ENCODE results near the gene LIN7C. TPM values are rescaled to one million over a fixed set of nuclear protein-coding genes. Genes with fewer than 3 reads are reported as not detected.

The LIN7C gene
- total RNA-seq, 1 experiment from 2014 or later, result 39.8 TPM

DNA sequence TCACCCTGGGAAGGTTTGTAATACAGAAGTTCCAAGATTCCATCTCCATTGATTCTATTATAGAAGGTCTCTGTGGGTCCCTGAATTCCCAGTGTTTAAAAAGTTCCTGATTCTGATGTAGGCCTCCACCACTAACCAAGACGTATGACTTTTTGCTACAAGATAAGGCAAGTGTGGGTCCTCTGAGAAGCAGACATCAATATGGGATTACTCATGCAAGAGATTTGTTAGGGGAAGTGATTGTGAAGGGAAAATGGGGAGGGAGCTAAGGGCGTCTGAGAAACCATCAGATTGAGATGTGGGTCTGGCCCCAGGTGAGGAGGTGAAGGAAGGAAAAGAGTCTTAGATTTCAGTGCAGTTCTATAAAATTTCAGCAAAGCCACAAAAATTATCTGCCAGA is 23.8 kb downstream of the LIN7C start:
- Histone ChIP-seq H3K4me3 (ENCODE audit: low read depth, low read length) (no peak overlapping the region), H3K4me1 (no peaks in the 10 kb centered on the region), H3K36me3 (ENCODE audit: control insufficient read depth, insufficient read depth, low read length) (no peaks in the 10 kb centered on the region), H3K27me3 (replicated peaks; ENCODE audit: control insufficient read depth, insufficient read depth, low read length) (no peaks in the 10 kb centered on the region), H3K9me3 (no peaks in the 10 kb centered on the region)
- Mint-ChIP-seq H3K27me3 (ENCODE audit: insufficient read depth, unreplicated experiment) (no peaks in the 10 kb centered on the region), H3K36me3 (ENCODE audit: insufficient read depth, unreplicated experiment) (no peaks in the 10 kb centered on the region), H3K27ac (ENCODE audit: unreplicated experiment) (no peak overlapping the region), H3K9me3 (ENCODE audit: unreplicated experiment) (no peaks in the 10 kb centered on the region), H3K4me3 (ENCODE audit: unreplicated experiment) (no peak overlapping the region), H3K4me1 (ENCODE audit: low read depth, unreplicated experiment) (no peaks in the 10 kb centered on the region)
- TF ChIP-seq, protein P1, sequence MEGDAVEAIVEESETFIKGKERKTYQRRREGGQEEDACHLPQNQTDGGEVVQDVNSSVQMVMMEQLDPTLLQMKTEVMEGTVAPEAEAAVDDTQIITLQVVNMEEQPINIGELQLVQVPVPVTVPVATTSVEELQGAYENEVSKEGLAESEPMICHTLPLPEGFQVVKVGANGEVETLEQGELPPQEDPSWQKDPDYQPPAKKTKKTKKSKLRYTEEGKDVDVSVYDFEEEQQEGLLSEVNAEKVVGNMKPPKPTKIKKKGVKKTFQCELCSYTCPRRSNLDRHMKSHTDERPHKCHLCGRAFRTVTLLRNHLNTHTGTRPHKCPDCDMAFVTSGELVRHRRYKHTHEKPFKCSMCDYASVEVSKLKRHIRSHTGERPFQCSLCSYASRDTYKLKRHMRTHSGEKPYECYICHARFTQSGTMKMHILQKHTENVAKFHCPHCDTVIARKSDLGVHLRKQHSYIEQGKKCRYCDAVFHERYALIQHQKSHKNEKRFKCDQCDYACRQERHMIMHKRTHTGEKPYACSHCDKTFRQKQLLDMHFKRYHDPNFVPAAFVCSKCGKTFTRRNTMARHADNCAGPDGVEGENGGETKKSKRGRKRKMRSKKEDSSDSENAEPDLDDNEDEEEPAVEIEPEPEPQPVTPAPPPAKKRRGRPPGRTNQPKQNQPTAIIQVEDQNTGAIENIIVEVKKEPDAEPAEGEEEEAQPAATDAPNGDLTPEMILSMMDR (IDR thresholded peaks at IDR 0.05; ENCODE audit: insufficient read depth in 1 of 2, low read depth in 1 of 2, low read length in 1 of 2, severe bottlenecking in 1 of 2, unreplicated experiment in 1 of 2), result no peak
- POLR2A ChIA-PET, result no interaction called here
- DNase-seq, result no peak
- intact Hi-C loops (cut with micrococcal nuclease; ENCODE audit: unreplicated experiment), result no loop called here
- no TSS peak for BruUV-seq (replicated peaks)
- CTCF ChIA-PET, result no interaction called here

DNA sequence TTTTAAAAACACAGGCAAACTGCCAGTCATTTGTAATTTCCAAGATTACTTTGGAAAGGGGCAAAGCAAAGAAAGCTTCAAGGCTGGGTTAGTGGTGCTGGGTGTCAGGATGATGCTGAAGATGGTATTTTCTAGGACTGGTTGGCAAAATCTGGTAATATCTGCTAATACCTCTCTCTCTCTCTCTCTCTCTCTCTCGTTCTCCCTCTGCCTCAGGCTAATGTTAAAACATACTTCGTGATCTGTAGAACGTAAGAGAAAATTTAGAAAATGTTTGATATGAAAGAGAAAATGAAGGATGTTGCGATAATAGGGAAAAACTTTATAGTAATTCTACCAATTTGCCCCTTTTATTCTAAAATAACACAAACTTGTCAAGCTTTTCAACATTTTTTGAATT is 24.6 kb downstream of the LIN7C start:
- Histone ChIP-seq H3K36me3 (ENCODE audit: control insufficient read depth, insufficient read depth, low read length) (no peaks in the 10 kb centered on the region), H3K27me3 (replicated peaks; ENCODE audit: control insufficient read depth, insufficient read depth, low read length) (no peaks in the 10 kb centered on the region), H3K4me1 (no peaks in the 10 kb centered on the region), H3K9me3 (no peaks in the 10 kb centered on the region), H3K4me3 (ENCODE audit: low read depth, low read length) (no peak overlapping the region)
- Mint-ChIP-seq H3K4me1 (ENCODE audit: low read depth, unreplicated experiment) (no peaks in the 10 kb centered on the region), H3K9me3 (ENCODE audit: unreplicated experiment) (no peaks in the 10 kb centered on the region), H3K27me3 (ENCODE audit: insufficient read depth, unreplicated experiment) (no peaks in the 10 kb centered on the region), H3K36me3 (ENCODE audit: insufficient read depth, unreplicated experiment) (no peaks in the 10 kb centered on the region), H3K27ac (ENCODE audit: unreplicated experiment) (no peak overlapping the region), H3K4me3 (ENCODE audit: unreplicated experiment) (no peak overlapping the region)
- TF ChIP-seq, protein P1 (IDR thresholded peaks at IDR 0.05; ENCODE audit: insufficient read depth in 1 of 2, low read depth in 1 of 2, low read length in 1 of 2, severe bottlenecking in 1 of 2, unreplicated experiment in 1 of 2), result no peak
- DNase-seq, result no peak
- CTCF ChIA-PET, result no interaction called here
- intact Hi-C loops (cut with micrococcal nuclease; ENCODE audit: unreplicated experiment), result no loop called here
- POLR2A ChIA-PET, result no interaction called here
- BruUV-seq (replicated peaks), result no TSS peak

DNA sequence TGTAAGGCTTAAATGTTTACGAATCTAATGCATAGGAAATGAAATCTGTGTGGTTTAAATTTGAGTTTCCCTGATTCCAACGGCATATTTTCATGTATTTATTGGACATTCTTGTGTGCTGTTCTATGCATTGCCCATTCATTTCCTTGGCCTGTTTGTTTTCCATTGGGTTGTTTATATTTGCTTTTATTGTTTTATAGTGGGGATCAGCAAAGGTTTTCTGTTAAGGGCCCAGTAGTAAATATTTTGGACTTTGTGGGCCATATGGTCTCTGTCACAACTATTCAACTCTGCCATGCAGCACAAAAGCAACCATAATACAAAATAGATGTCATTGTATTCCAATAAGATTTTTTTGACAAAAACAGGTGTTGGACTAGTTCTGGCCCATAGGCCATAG is 28.7 kb downstream of the LIN7C start:
- TF ChIP-seq, protein P1 (IDR thresholded peaks at IDR 0.05; ENCODE audit: insufficient read depth in 1 of 2, low read depth in 1 of 2, low read length in 1 of 2, severe bottlenecking in 1 of 2, unreplicated experiment in 1 of 2), result no peak
- no TSS peak for BruUV-seq (replicated peaks)
- CTCF ChIA-PET, result interaction anchor here (0.7 kb wide), 1 partner anchor 103 kb away, joined by 6 read pairs; no protein-coding TSS in a partner anchor
- POLR2A ChIA-PET, result no interaction called here
- Mint-ChIP-seq H3K4me3 (ENCODE audit: unreplicated experiment) (no peak overlapping the region), H3K27me3 (ENCODE audit: insufficient read depth, unreplicated experiment) (no peaks in the 10 kb centered on the region), H3K4me1 (ENCODE audit: low read depth, unreplicated experiment) (no peaks in the 10 kb centered on the region), H3K27ac (ENCODE audit: unreplicated experiment) (no peak overlapping the region), H3K9me3 (ENCODE audit: unreplicated experiment) (no peaks in the 10 kb centered on the region), H3K36me3 (ENCODE audit: insufficient read depth, unreplicated experiment) (peaks cover under 1% of the 10 kb centered on the region)
- Histone ChIP-seq H3K4me1 (peaks cover 7% of the 10 kb centered on the region; the same call in 1 of the 2 replicates), H3K9me3 (no peaks in the 10 kb centered on the region), H3K36me3 (ENCODE audit: control insufficient read depth, insufficient read depth, low read length) (no peaks in the 10 kb centered on the region), H3K4me3 (ENCODE audit: low read depth, low read length) (no peak overlapping the region), H3K27me3 (replicated peaks; ENCODE audit: control insufficient read depth, insufficient read depth, low read length) (no peaks in the 10 kb centered on the region)
- no peak for DNase-seq
- intact Hi-C loops (cut with micrococcal nuclease; ENCODE audit: unreplicated experiment), result no loop called here
